HG03064 (cell line): ENCODE data around the gene ARFGAP2.
"Not testable (repeated sequence)": the region's sequence is repeated elsewhere in the genome, so short reads cannot be mapped to it uniquely, and the experiment has no call there.

Source experiments
- ATAC-seq: cut with Tn5 transposase; IDR thresholded peaks from one replicate; pipeline ENCODE4 v1.9.1; 2021; ENCODE audit warnings: low read depth; ENCODE audit not compliant: unreplicated experiment

The ARFGAP2 gene

GRCh38 chr11:47118958-47119688 is 57.6 kb downstream of the ARFGAP2 start:
- not testable (repeated sequence) for ATAC-seq
